ENCODE results near the gene FMN2.

FMN2 gene

DNA sequence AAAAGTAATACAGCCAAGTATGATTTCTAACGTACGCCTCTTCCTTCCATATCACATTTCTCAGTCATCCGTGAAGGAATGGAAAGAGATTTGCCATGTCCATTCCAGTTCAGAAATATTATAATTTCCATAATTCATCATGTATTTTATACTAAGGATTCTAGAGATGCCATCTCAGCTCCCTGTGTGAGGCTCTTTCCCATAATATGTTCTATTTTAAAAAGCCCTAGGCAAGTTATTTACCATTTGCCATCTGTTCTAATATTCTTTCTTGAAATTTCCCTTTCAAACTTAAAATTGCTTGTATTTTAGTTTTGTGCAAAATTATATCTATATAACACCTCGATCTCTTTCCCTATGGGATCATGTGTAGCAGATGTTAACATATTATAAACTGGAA is 106.7 kb downstream of the FMN2 start:
- DNase-seq (ENCODE audit: low spot score) = no peak

- no peak for DNase-seq (ENCODE audit: low spot score)
Observed at GRCh38 chr1:240199758-240200645, 108.3 kb downstream of the FMN2 start.

DNA sequence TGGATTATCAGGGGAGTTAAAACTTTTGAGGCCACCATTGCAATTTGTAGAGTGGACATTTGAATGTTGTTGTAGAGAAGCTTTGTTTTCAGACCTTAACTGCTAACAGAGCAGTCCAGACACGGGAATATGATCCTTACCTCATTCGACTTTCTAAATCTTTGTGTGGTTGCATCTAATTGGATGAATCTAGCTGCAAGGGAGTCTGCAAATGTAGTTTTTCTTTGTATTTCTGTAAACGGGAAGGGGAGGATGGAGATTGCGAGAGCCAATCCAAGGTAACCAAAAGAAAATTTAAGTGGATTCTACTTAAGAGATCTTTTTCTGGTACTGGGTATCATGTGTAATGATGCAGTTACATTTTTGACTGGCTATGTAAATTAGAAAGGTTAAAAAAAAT is 110.2 kb downstream of the FMN2 start:
- DNase-seq (ENCODE audit: low spot score) = no peak

- no peak for DNase-seq (ENCODE audit: low spot score)
Observed at GRCh38 chr1:240207073-240207709, 115.5 kb downstream of the FMN2 start.

DNA sequence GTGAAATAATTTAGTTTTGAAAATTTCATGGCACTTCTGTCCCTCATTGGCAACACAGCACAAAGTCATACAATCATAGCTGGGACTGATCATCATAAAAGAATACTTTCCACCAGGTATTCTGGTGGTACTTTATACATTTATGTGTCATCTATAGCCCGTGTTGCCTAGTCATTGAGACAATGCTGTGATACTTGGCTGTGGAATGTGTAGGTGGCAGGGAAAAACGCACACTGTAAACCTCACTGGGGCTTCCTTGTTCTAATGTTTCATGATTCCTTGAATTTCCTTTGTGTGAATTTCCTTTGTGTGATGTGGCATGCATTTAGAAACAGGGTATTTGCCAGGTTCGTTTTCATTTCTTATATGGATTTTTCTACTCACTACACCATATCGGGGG is 118.3 kb downstream of the FMN2 start:
- DNase-seq (ENCODE audit: low spot score) = no peak

DNA sequence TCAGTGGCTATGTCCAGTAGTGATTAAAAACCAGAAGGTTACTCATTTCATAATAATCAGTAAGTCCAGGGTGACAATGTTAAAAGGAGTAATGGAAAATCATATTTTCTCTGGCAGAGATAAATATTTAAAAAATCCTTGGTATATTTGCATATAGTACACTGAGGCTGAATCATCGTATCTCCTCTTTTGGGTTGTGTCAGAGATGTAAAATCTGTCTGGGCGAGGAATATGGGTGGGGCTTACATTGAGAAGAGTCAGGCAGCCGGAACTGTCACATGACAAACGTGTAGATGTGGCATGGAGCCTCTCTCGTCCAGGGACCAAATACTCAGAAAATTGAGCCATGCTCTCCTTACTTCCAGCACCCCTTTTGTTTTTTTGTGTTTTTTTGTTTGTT is 120.9 kb downstream of the FMN2 start:
- DNase-seq (ENCODE audit: low spot score) = no peak

DNA sequence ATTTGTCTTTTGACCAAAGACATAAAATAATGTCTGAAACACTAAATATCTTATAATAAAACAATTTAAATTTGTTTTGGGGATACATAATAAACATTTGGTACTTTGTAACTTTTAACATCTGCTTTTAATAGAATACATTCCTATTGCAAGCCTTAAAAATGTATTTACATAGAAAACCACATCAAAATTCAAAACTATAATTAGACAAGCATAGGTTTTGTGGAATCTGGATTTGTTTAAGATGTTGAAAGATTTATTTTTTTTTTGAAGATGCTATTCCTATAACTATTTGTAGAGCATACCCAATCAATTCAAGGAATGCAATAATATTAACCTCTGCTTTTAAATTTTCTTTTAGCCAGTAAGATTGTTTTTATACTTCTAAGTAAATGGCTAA is 125.7 kb downstream of the FMN2 start:
- DNase-seq (ENCODE audit: low spot score) = no peak

DNA sequence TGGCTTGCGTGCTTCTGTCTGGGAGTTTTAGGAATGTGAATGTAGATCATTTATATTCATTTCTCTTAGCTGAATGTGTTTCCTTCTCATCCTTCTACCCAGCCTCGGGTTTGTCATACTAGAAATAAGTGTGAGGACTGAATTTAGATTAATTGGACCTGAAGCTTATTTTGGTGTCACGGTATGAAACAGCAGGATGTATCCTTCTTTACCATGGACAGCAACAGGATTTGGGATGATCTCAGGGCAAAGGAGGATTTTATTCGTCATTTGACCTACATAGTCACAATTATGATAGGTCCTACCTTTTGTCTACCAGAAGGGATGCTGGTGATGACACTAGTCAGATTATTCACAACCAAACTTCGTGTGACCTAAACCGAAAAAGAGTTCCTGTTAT is 127.4 kb downstream of the FMN2 start:
- no peak for DNase-seq (ENCODE audit: low spot score)

- no peak for DNase-seq (ENCODE audit: low spot score)
Observed at GRCh38 chr1:240226102-240226501, 134.4 kb downstream of the FMN2 start.

- DNase-seq (ENCODE audit: low spot score) = no peak
Observed at GRCh38 chr1:240230816-240231215, 139.1 kb downstream of the FMN2 start.

GRCh38 chr1:240232530-240232929 is 140.8 kb downstream of the FMN2 start:
- DNase-seq (ENCODE audit: low spot score) = no peak

DNA sequence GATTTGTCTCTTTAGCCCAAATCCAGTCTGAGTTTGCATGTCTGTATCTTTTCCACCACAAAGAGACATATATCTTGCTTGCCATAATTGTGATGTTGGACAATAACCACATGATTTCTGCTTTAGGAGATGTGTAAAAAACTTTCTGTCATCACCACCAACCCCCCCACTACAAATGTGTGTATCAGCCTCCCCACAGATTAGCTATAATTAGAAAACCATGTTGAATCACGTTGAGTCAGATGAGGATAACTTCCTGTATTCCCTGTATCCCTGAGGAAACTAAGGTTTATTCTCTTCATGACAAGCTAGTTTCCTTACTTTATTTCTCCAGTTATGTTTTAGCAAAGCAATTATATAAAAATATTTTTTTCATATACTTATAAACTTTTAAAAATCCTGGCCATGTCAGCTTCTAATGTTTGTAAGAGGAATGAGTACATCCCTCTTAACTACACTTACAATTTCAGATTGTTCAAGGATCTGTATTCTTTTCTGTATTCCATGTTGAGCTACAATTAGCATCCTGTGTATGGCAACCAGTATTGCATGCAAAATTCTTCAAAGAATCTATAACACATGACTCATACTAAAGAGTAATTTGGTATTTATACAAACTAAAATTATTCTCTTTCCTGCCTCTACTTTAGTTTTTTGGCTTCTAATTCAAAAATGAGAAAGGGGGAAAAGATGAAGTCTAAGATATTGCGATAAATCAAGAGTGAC is 143.0 kb downstream of the FMN2 start:
- DNase-seq (ENCODE audit: low spot score) = no peak

DNA sequence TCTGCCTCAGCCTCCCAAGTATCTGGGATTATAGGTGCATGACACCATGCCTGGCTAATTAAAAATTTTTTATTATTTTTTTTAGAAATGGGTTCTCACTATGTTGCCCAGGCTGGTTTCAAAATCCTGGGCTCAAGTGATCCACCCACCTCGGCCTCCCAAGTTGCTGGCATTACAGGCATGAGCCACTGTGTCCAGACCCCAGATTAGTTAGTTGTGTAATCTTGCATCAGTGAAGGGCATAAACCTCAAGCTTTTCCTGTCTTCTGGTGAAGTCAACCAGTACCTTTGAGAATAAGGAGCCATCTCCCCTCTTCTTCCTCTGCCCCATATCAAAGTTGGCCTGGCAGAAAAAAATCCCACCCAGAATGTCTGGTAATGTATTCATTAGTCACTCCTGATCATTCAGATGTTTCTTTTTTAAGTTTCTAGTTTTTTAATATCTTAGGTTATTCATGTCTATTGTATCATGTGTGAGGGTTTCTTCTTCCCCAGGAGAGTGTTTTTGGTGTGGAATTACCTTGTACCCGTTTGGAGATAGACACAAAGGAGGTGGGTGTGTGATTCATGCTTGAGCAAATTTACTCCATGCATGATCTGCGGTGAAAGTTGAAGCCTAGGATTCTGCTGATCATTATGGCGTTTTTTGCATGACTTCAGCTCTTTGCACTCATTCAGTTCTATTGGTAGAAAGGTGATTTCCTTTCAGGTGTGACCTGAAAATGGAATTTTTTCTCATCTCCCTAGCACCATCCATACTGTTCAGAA is 144.0 kb downstream of the FMN2 start:
- no peak for DNase-seq (ENCODE audit: low spot score)

- DNase-seq (ENCODE audit: low spot score) = no peak
Observed at GRCh38 chr1:240237305-240237721, 145.6 kb downstream of the FMN2 start.

GRCh38 chr1:240239309-240239708 is 147.6 kb downstream of the FMN2 start:
- no peak for DNase-seq (ENCODE audit: low spot score)

DNA sequence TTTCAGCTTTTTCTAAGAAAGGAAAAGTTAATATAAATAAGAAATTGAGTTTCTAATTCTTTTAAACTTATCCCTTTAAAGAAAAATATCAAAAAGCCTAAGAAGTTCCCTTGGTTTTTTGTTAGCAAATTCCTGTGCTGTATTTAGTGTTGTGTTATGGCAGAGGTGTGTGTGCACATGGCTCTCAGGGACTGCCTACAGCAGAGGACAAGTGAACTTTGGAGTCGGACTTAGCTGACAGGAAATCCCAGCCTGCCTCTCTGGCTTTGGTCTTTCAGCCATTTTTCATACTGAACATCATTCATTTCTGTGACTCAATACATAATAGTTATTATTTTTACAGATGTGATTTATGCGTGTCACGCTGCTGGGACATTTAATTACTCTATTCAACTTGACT is 149.6 kb downstream of the FMN2 start:
- DNase-seq (ENCODE audit: low spot score) = no peak

DNA sequence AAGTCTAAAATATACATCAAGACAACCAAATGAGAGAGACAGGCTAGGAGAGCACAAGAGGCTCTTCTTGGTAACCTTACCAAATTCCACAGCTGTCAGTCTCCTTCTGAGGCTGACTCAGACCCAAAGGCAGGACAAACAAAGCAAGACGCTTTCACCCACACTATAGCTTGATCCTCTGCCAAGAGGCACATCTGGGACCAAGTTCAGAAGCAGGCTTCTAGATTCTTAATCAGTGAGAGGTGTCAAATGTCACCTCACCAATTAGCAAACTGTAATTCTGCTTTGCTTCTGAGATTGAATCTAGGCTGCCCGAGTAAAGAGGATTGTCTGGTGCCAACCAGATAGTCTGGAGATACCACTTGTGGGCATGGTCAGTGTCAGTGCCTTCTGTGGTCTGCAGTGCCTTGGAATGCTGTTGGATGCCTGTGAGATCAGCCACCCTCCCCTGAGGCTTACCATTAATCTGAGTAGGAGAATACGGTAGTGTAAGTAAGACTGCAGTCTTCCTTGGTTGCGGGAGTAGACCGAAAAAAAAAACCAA is 151.0 kb downstream of the FMN2 start:
- DNase-seq (ENCODE audit: low spot score) = no peak

GRCh38 chr1:240244968-240245628 is 153.4 kb downstream of the FMN2 start:
- DNase-seq (ENCODE audit: low spot score) = no peak

DNA sequence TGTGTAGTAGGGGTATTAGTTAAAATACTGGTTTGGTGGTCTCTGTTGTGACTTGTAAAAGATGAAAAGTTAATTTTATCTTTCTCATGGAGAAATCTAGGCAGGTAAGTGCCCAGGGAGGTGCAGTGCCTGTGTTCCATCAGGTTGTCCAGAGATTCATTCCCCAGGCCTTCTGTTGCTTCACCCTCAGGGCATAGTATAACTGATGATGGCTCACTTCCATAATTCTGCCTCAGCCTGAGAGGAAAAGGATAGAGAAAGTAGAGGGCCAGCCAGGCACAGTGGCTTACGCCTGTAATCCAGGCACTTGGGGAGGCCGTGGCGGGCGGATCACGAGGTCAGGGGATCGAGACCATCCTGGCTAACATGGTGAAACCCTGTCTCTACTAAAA is 153.9 kb downstream of the FMN2 start:
- DNase-seq (ENCODE audit: low spot score) = no peak

DNA sequence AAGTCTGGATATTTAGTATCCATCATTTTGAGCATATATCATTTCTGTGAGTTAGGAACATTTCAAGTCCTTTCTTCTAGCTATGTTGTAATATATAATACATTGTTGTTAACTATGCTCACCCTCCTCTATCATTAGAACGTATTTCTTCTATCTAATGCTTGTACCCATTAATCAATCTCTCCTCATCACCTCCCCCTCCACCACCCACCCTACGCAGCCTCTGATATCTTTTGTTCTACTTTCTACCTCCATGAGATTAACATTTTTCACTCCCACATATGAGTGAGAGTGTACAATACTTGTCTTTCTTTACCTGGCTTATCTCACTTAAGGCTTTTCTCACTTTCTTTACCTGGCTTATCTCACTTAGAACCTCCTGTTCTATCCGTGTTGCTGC is 156.2 kb downstream of the FMN2 start:
- no peak for DNase-seq (ENCODE audit: low spot score)

DNA sequence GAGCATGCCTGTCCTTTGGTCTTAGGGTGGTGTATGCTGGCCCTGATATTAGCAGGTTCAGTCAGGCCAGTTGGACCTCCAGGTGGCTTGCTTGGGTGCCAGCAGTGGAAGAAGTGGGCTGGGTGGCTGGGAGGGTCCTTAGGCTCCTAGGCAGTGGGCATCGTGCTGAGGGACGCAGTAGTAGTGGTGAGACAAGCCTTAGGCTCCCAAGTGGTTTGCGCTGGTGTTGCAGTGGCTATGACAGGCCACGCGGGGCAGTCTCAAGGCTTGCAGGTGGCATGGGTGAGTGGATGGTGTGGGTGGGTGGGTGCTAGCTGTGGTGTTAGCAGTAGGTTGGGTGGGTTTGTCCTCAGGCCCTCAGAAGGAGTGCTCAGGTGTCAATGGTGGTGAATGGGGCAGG is 162.3 kb downstream of the FMN2 start:
- no peak for DNase-seq (ENCODE audit: low spot score)

All from germinal center (tissue), 1 donor.